GM18519 (cell line): Measurements from ENCODE around the gene SLC38A11.

Experiments used
- ATAC-seq: cut with Tn5 transposase; IDR thresholded peaks from one replicate; pipeline ENCODE4 v1.9.1; 2021; ENCODE audit warnings: mild to moderate bottlenecking, moderate library complexity; ENCODE audit not compliant: unreplicated experiment, low FRiP score

SLC38A11 gene

DNA sequence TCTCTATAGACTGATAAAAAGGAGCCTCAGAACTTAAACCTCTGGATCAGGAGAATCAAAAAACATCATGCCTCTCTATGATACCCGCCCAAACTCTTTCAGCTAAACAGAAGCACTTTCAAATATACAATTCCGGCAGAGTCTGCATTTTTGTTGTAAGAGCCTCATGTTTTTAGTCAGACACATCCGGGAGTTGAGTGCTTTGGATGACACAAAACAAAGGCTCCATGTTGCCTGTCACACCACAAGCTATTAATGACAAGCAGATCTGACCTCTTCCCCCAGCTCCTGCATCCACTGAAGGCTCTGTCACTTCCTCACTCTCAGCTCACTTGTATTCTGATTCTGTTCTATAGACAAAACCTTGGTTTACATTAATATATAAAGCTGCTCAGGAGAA, 33.2 kb downstream of the SLC38A11 start:
- no peak for ATAC-seq

DNA sequence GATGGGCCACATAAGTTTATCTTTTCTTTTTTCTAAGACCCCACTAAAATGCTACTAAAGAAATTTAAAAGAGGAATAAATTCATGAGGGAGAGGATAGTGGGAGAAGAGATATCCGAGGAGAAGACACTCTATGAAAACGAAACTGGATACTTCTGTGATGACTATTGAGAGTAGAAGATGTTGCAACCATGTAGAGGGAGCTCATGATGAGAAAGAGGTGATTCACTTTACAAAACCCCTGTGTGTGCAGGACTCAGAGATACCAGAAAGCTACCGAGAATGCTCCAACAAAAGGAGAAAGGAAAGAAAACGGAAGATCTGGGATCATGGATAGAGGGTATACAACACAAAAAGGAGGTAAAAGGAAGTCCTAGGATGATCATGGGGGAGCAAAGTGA, 34.9 kb downstream of the SLC38A11 start:
- ATAC-seq: no peak

DNA sequence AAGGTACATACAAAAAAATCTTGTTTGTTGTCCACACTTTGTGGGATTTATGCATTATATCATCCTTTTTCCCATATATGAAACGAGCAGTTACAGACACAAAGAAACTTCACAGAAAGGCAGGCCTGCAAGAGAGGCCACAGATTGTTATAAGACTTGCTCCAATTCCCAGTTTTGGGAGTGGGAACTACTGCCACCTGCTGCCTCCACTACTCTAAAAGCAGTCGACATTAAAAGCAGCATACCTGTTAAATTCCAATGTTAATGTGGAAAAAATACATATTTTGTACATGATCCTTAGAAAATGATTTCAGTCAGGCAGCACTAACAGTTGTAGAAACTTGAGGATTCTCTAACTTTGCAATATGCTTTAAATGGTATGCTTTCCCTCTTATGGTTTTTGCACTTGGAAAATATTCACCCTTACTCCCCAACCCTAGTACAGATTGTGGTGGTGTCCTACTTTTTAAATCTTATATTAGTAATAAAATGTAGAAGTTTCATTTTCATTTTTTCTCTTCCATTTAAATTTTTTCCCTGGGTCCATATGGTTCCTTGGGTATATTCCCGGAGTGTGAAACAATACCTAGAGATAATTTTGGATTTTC, 37.9 kb downstream of the SLC38A11 start:
- ATAC-seq: no peak

- ATAC-seq: no peak
Observed at GRCh38 chr2:164915566-164915965, 39.8 kb downstream of the SLC38A11 start.

DNA sequence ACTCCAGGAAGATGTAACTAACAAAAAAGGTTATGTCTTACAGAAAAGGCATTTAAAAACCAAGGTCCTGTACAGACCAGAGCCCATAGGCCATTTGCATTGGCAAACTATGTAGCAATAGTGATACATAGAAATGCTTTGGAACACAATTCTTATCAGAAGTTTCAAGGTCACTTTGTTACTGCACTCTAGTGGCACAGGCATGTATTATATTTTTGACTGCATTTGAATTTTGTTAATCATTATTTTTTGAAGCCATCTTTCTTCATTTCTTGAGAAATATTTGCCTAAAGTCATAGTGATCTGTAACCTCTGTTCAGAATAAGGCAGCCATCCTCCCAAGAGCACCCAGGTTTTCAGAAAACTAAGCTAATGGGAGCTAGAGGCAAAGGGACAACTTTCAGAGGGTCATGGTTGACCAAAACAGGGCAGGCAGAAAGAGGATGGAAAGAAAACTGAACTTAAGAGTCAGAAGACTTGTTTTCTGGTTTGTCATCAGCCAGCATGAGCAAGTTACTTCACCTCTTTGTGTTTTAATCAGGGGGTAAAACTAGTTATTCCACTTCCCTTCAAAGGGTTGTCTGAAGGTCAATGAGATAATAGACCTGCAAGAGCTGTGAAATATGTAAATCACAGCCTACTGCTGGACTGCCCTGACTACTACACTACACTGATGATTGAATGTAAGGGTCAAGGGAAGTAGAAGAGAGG, 41.5 kb downstream of the SLC38A11 start:
- no peak for ATAC-seq

GRCh38 chr2:164913011-164913410, 42.3 kb downstream of the SLC38A11 start:
- ATAC-seq: no peak

DNA sequence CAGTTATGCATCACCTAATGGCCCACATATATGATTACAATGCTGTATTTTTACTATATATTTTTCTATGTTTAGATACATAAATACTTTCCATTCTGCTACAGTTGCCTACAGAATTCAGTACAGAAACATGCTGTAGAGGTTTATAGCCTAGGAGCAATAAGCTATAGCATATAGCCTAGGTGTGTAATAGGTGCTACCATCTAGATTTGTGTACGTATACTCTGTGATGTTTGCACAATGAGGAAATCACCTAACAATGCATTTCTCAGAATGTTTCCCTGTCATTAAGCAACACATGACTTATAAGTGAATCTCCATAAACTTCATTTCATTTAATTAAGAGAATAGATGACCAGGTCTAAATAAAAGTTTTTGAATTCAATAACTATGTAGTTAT, 43.5 kb downstream of the SLC38A11 start:
- ATAC-seq: no peak

GRCh38 chr2:164910101-164910899, 45.0 kb downstream of the SLC38A11 start:
- peak; percentile 75 for ATAC-seq

DNA sequence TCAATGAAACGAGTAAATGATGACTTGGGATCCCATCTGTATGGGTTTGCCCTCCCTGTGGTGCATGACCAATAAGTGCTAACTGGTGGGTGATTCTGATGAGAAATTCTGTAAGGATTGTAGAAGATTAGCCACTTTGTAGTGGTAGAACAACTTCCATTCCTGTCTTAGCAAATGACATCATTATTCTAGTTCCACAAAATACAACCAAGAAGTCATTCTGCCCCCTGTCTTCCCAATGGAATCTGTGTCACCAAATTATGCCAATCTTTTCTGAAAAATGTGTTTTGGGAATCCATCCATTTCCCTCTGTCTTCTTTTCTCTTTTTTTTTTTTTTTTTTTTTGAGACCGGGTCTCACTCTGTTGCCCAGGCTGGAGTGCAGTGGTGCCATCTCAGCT, 48.4 kb downstream of the SLC38A11 start:
- no peak for ATAC-seq

- no peak for ATAC-seq
Observed at GRCh38 chr2:164905307-164905706, 50.0 kb downstream of the SLC38A11 start.

- ATAC-seq: no peak
Observed at GRCh38 chr2:164903951-164904350, 51.4 kb downstream of the SLC38A11 start.

GRCh38 chr2:164903204-164903603, 52.1 kb downstream of the SLC38A11 start:
- ATAC-seq: no peak

DNA sequence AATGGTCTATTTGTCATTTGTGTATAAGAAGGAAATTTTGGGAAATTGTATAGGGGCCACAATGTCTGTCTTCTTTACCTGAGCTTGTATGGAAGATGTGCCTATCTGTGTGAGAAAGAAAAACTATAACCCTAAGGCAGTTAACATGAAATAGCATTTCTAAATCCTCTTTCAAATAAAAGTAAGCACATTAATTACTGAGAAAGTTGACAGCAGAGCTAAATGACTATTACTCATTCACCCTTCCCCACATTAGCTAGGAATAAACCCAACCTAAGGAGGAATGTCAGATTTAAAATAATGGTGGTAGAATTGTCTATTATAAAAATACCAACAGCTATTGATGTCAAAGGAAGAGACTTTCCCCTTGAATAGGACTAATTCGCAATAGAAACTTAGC, 56.2 kb downstream of the SLC38A11 start:
- no peak for ATAC-seq

DNA sequence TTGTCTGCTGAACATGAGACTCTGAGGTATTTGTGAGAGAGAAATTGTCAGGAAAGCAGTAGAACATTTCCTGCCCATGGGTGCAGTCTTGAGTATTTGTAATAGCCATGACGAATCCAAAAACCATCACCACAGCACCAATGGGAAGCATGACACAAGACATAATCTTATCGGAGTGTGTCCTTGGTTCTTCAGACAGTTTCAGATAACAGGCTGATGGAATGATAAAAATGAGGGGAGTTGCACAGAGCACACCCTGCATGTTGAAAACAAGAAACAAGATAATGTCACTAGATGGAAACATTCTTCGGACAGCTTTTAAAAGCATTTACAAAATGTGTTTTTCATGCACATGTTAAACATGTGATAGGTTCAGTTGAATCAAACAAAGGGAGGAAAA, 56.9 kb downstream of the SLC38A11 start:
- no peak for ATAC-seq

GRCh38 chr2:164897469-164898260, 57.7 kb downstream of the SLC38A11 start:
- no peak for ATAC-seq

- ATAC-seq: peak; percentile 99
Observed at GRCh38 chr2:164896634-164897355, 58.5 kb downstream of the SLC38A11 start.

GRCh38 chr2:164896226-164896625, 59.1 kb downstream of the SLC38A11 start:
- no peak for ATAC-seq

DNA sequence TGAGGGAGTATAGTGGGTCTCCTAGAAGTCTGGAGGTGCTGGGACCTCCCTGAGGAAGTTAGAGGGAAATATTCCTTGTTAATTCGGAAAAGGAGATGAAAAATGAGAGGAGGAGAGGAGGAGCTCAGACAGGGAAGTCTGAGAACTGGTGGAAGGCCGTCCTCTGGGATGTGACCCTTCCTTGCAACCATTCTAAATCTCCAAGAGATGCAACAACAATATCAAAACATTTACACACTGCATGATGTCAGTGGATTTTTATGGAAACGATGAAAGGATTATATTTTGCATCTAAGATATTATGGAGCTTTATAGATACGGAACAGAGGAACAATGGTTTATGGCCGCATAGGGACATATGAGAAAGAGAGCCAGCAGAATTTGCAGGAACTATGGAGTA, 63.9 kb downstream of the SLC38A11 start:
- no peak for ATAC-seq

DNA sequence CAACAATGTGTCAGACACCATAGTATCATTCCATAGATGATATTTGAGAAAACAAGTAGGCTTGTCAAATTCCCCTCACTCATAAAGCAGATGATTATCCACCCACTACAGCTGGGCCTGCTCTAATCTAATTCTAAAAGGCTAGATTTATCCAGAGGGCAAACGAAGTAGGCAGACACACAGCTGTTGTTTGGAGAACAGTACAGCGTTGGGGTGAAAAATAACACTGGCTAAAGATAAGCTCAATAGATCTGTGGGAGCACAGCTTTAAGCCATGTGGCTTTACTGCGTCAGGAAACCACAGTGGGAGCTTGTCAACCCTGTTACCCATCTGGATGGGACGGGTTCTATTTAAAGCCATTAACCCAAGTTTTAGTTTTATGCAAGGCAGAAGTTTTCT, 64.8 kb downstream of the SLC38A11 start:
- ATAC-seq: no peak

- ATAC-seq: no peak
Observed at GRCh38 chr2:164888592-164888991, 66.7 kb downstream of the SLC38A11 start.
